GM23338 (cell line): ENCODE results near the gene MRO. TPM values are rescaled to one million over a fixed set of nuclear protein-coding genes. Genes with fewer than 3 reads are reported as not detected.

Experiments used
- ATAC-seq: fragments of 200-7000 bp; cut with Tn5 transposase; 3 replicates; pipeline ENCODE4 v1.9.1; 2020
- DNase-seq: peaks from one replicate; pipeline ENCODE4 v3.0.0-alpha.2; 2015; ENCODE audit warnings: low spot score
- H2AFZ ChIP-seq: fragments of 200-600 bp; sonication (generic); 2 replicates; pipeline ENCODE4 v1.8.0; 2016; ENCODE audit warnings: antibody characterized with exemption, mild to moderate bottlenecking, moderate library complexity
- H3F3A ChIP-seq: fragments of 200-600 bp; sonication (generic); replicated peaks from 2 replicates; pipeline ENCODE4 v1.8.0; 2017; ENCODE audit warnings: antibody characterized with exemption, mixed run types, low read depth
- H3K27ac ChIP-seq: fragments of 200-600 bp; sonication (generic); 2 replicates; pipeline ENCODE4 v1.6.1; 2016; ENCODE audit warnings: low read depth
- H3K27me3 ChIP-seq: fragments of 200-600 bp; sonication (generic); 2 replicates; pipeline ENCODE4 v1.8.0; 2016; ENCODE audit warnings: mild to moderate bottlenecking, mixed run types, moderate library complexity; ENCODE audit not compliant: insufficient read depth
- H3K36me3 ChIP-seq: fragments of 200-600 bp; sonication (generic); 2 replicates; pipeline ENCODE4 v1.8.0; 2016; ENCODE audit warnings: mild to moderate bottlenecking; ENCODE audit not compliant: insufficient read depth
- H3K4me1 ChIP-seq: fragments of 200-600 bp; sonication (generic); 2 replicates; pipeline ENCODE4 v1.8.0; 2016; ENCODE audit warnings: mild to moderate bottlenecking, moderate library complexity; ENCODE audit not compliant: insufficient read depth
- H3K4me2 ChIP-seq: fragments of 200-600 bp; sonication (generic); 2 replicates; pipeline ENCODE4 v1.7.1; 2017; ENCODE audit warnings: mixed run types
- H3K4me3 ChIP-seq: fragments of 200-600 bp; sonication (generic); 2 replicates; pipeline ENCODE4 v1.6.1; 2016; ENCODE audit warnings: mixed run types
- H3K79me2 ChIP-seq: fragments of 200-600 bp; sonication (generic); replicated peaks from 2 replicates; pipeline ENCODE4 v1.8.0; 2017; ENCODE audit warnings: mild to moderate bottlenecking; ENCODE audit not compliant: insufficient read depth
- H3K9me2 ChIP-seq: fragments of 200-600 bp; sonication (generic); 2 replicates; pipeline ENCODE4 v1.8.0; 2017; ENCODE audit not compliant: insufficient read depth
- H4K20me1 ChIP-seq: fragments of 200-600 bp; sonication (generic); replicated peaks from 2 replicates; pipeline ENCODE4 v1.8.0; 2017; ENCODE audit warnings: mild to moderate bottlenecking; ENCODE audit not compliant: insufficient read depth
- H3K27ac Mint-ChIP-seq: 2 replicates; pipeline ENCODE4 v1.8.0; 2020; ENCODE audit warnings: inconsistent platforms, mild to moderate bottlenecking, moderate library complexity, mixed read lengths
- H3K27me3 Mint-ChIP-seq: 3 replicates; pipeline ENCODE4 v1.8.0; 2022; ENCODE audit warnings: low read depth, mild to moderate bottlenecking, moderate library complexity, mixed read lengths, inconsistent platforms; ENCODE audit not compliant: insufficient read depth, poor library complexity
- H3K36me3 Mint-ChIP-seq: 3 replicates; pipeline ENCODE4 v1.8.0; 2021; ENCODE audit warnings: low read depth, mild to moderate bottlenecking, inconsistent platforms, moderate library complexity, mixed read lengths
- H3K4me1 Mint-ChIP-seq: 3 replicates; pipeline ENCODE4 v1.8.0; 2020; ENCODE audit warnings: mild to moderate bottlenecking, inconsistent platforms, mixed read lengths
- H3K4me3 Mint-ChIP-seq: 3 replicates; pipeline ENCODE4 v1.8.0; 2021; ENCODE audit warnings: moderate library complexity, mild to moderate bottlenecking, inconsistent platforms, mixed read lengths
- H3K9me3 Mint-ChIP-seq: 3 replicates; pipeline ENCODE4 v1.8.0; 2020; ENCODE audit warnings: moderate library complexity, mild to moderate bottlenecking, inconsistent platforms, mixed read lengths
- CREB1 ChIP-seq: fragments of 250-450 bp; sonication (Bioruptor Pico); IDR thresholded peaks from 2 replicates; pipeline ENCODE4 v1.5.0; 2020; ENCODE audit warnings: low read depth, mild to moderate bottlenecking, moderate library complexity
- CTCF ChIP-seq, 2 experiments: fragments of 200-600 bp in 1 of 2; sonication (generic) in 1 of 2; conservative IDR thresholded peaks; 2 replicates each; pipeline versions ENCODE4 v1.5.1 to v1.6.1; 2016 to 2017; ENCODE audit warnings: antibody characterized with exemption in 2 of 2, low read depth in 2 of 2, mild to moderate bottlenecking in 2 of 2, moderate library complexity in 1 of 2
- EZH2 ChIP-seq: fragments of 200-600 bp; sonication (generic); IDR thresholded peaks from one replicate; pipeline ENCODE4 v1.8.0; 2017; ENCODE audit warnings: antibody characterized with exemption, mild to moderate bottlenecking, low read depth; ENCODE audit not compliant: unreplicated experiment
- EZH2phosphoT487 ChIP-seq: fragments of 200-600 bp; sonication (generic); IDR thresholded peaks from one replicate; pipeline ENCODE4 v1.8.1; 2018; ENCODE audit warnings: antibody characterized with exemption; ENCODE audit not compliant: unreplicated experiment
- JUNB ChIP-seq: IDR thresholded peaks from one replicate; pipeline ENCODE4 v1.6.1; 2016; ENCODE audit warnings: antibody characterized with exemption; ENCODE audit not compliant: unreplicated experiment
- NANOG ChIP-seq: IDR thresholded peaks from 2 replicates; pipeline ENCODE4 v1.6.1; 2016; ENCODE audit warnings: antibody characterized with exemption, borderline replicate concordance
- POLR2AphosphoS5 ChIP-seq: IDR thresholded peaks from 2 replicates; pipeline ENCODE4 v1.6.1; 2016; ENCODE audit warnings: antibody characterized with exemption, low read depth
- REST ChIP-seq: IDR thresholded peaks from one replicate; pipeline ENCODE4 v1.6.1; 2018; ENCODE audit warnings: antibody characterized with exemption; ENCODE audit not compliant: unreplicated experiment
- STAT1 ChIP-seq: IDR thresholded peaks from one replicate; pipeline ENCODE4 v1.6.1; 2016; ENCODE audit warnings: antibody characterized with exemption; ENCODE audit not compliant: unreplicated experiment
- ZNF114 ChIP-seq: fragments of 250-450 bp; sonication (Bioruptor Pico); IDR thresholded peaks from 2 replicates; pipeline ENCODE4 v1.5.0; 2020; ENCODE audit warnings: mild to moderate bottlenecking, moderate library complexity
- ZNF331 ChIP-seq: fragments of 250-450 bp; sonication (Bioruptor Pico); IDR thresholded peaks from 2 replicates; pipeline ENCODE4 v1.5.0; 2020; ENCODE audit warnings: low read depth, mild to moderate bottlenecking, moderate library complexity
- polyA plus RNA-seq: library from polyadenylated mRNA; unstranded; fragments of >200 nt; fragmentation: Nextera tagmentation; extraction: Ambion mirVana; gene quantifications from 2 replicates; pipeline ENCODE4 v1.2.1, GENCODE V29; 2016
- total RNA-seq: library from RNA; depleted of rRNA; stranded (reverse); fragments of >200 nt; shearing (Covaris generic); gene quantifications from 2 replicates; pipeline ENCODE4 v1.2.3, GENCODE V29; 2014
- TF ChIP-seq, protein P1 (sequence below): IDR thresholded peaks from 2 replicates; pipeline ENCODE4 v1.6.1; 2016; ENCODE audit warnings: antibody characterized with exemption

The MRO gene
- total and polyA plus RNA-seq, 2 experiments from 2014 or later, result 0.78 to 0.80 TPM

DNA sequence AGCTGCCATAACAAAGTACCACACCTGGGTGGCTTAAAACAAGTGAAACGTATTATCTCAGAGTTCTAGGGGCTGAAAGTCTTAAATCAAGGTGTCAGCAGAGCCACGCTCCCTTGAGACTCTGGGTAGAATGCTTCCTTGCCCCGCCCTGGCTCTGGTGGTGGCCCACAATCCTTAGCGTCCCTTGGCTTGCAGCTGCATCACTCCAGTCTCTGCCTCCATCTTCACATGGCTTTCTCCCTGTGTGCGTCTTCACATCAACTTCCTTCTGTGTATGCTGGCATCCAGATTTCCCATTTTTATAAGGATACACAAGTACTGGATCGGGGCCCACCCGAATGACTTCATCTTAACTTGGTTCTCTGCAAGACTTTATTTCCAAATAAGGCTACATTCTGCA is 62.5 kb downstream of the MRO start (continued):
- TF ChIP-seq REST (no peak), EZH2 (no peak), CREB1 (CRISPR knock-in tag) (no peak), JUNB (no peak), ZNF114 (CRISPR knock-in tag) (no peak)
- TF ChIP-seq, protein P1, sequence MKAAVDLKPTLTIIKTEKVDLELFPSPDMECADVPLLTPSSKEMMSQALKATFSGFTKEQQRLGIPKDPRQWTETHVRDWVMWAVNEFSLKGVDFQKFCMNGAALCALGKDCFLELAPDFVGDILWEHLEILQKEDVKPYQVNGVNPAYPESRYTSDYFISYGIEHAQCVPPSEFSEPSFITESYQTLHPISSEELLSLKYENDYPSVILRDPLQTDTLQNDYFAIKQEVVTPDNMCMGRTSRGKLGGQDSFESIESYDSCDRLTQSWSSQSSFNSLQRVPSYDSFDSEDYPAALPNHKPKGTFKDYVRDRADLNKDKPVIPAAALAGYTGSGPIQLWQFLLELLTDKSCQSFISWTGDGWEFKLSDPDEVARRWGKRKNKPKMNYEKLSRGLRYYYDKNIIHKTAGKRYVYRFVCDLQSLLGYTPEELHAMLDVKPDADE, result no peak

GRCh38 chr18:50754297-50754696 is 65.5 kb downstream of the MRO start:
- H3K36me3 ChIP-seq, result no peaks in the 10 kb centered on the region
- H3K4me2 ChIP-seq, result no peak overlapping the region
- DNase-seq (no peak), ATAC-seq (no peak)
- no peaks in the 10 kb centered on the region for H3K27me3 ChIP-seq
- no peak overlapping the region for H3K4me3 ChIP-seq
- H3F3A ChIP-seq, result no peaks in the 10 kb centered on the region
- no peak overlapping the region for H2AFZ ChIP-seq
- Mint-ChIP-seq H3K27me3 (peaks cover 7% of the 10 kb centered on the region), H3K4me1 (peaks cover 9% of the 10 kb centered on the region; the same call in 2 of the 3 replicates), H3K27ac (no peak overlapping the region), H3K4me3 (no peak overlapping the region), H3K9me3 (peaks cover 6% of the 10 kb centered on the region; the same call in 2 of the 3 replicates), H3K36me3 (no peaks in the 10 kb centered on the region)
- no peaks in the 10 kb centered on the region for H3K4me1 ChIP-seq
- H3K79me2 ChIP-seq, result no peaks in the 10 kb centered on the region
- no peak for TF ChIP-seq EZH2
- TF ChIP-seq, protein P1, result no peak
- peaks cover 3% of the 10 kb centered on the region; the same call in 1 of the 2 replicates for H3K9me2 ChIP-seq
- H3K27ac ChIP-seq, result no peak overlapping the region
- H4K20me1 ChIP-seq, result no peaks in the 10 kb centered on the region

GRCh38 chr18:50753311-50753710 is 66.5 kb downstream of the MRO start:
- H3K27me3 ChIP-seq, result no peaks in the 10 kb centered on the region
- H3K36me3 ChIP-seq, result no peaks in the 10 kb centered on the region
- H3K36me3 Mint-ChIP-seq, result 0 out of 3 replicates have a peak, but pooled peaks cover under 1% of the 10 kb centered on the region
- peaks cover 9% of the 10 kb centered on the region for H3K4me1 ChIP-seq
- no peaks in the 10 kb centered on the region for H4K20me1 ChIP-seq
- no peak overlapping the region for H2AFZ ChIP-seq
- H3K27me3 Mint-ChIP-seq, result peaks cover 8% of the 10 kb centered on the region
- H3K79me2 ChIP-seq, result no peaks in the 10 kb centered on the region
- H3K27ac ChIP-seq, result no peak overlapping the region
- peaks cover 7% of the 10 kb centered on the region; the same call in 2 of the 3 replicates for H3K9me3 Mint-ChIP-seq
- DNase-seq, result no peak
- H3K4me3 Mint-ChIP-seq, result no peak overlapping the region
- no peaks in the 10 kb centered on the region for H3F3A ChIP-seq
- H3K4me2 ChIP-seq, result no peak overlapping the region
- no peak overlapping the region for H3K4me3 ChIP-seq
- ATAC-seq, result no peak
- no peak overlapping the region for H3K27ac Mint-ChIP-seq
- H3K9me2 ChIP-seq, result no peaks in the 10 kb centered on the region; the same call in 1 of the 2 replicates
- peaks cover 18% of the 10 kb centered on the region for H3K4me1 Mint-ChIP-seq
- no peak for TF ChIP-seq EZH2
- no peak for TF ChIP-seq POLR2AphosphoS5
- no peak for TF ChIP-seq EZH2phosphoT487
- TF ChIP-seq NANOG, result no peak
- TF ChIP-seq ZNF331, result no peak
- no peak for TF ChIP-seq JUNB
- no peak for TF ChIP-seq CTCF (conservative IDR thresholded peaks at IDR 0.05; ENCODE audit: low read depth in 2 of 2)
- TF ChIP-seq, protein P1, result no peak
- no peak for TF ChIP-seq STAT1
- no peak for TF ChIP-seq CREB1 (CRISPR knock-in tag)
- no peak for TF ChIP-seq ZNF114 (CRISPR knock-in tag)
